Nephron progenitor cell (in vitro differentiated cells): ENCODE measurements around the gene HPSE2.

ENCODE experiments used
- DNase-seq: peaks from one replicate; pipeline ENCODE4 v3.0.0; 2021
- H3K27ac Mint-ChIP-seq: 2 replicates; pipeline ENCODE4 v1.8.0; 2021; ENCODE audit warnings: mild to moderate bottlenecking, moderate library complexity, mixed read lengths
- H3K27me3 Mint-ChIP-seq: 2 replicates; pipeline ENCODE4 v1.8.0; 2021; ENCODE audit warnings: mild to moderate bottlenecking, low read depth, mixed read lengths; ENCODE audit not compliant: poor library complexity
- H3K36me3 Mint-ChIP-seq: 2 replicates; pipeline ENCODE4 v1.8.0; 2021; ENCODE audit warnings: low read depth, mixed read lengths
- H3K4me1 Mint-ChIP-seq: 2 replicates; pipeline ENCODE4 v1.8.0; 2021; ENCODE audit warnings: mixed read lengths
- H3K4me3 Mint-ChIP-seq: 2 replicates; pipeline ENCODE4 v1.8.0; 2021; ENCODE audit warnings: mild to moderate bottlenecking, moderate library complexity, mixed read lengths
- H3K9me3 Mint-ChIP-seq: 2 replicates; pipeline ENCODE4 v1.8.0; 2021; ENCODE audit warnings: mild to moderate bottlenecking, moderate library complexity, mixed read lengths
- CTCF ChIP-seq: fragments of 200-600 bp; sonication (generic); IDR thresholded peaks from 2 replicates; pipeline ENCODE4 v1.5.0; 2021; ENCODE audit warnings: antibody characterized with exemption

Gene HPSE2

GRCh38 chr10:98429320-98430072 lies 806.2 kb downstream of the HPSE2 start:
- peaks cover 49% of the 10 kb centered on the region for H3K36me3 Mint-ChIP-seq
- H3K27ac Mint-ChIP-seq: no peak overlapping the region
- no peak overlapping the region for H3K4me3 Mint-ChIP-seq
- peaks cover 3% of the 10 kb centered on the region for H3K27me3 Mint-ChIP-seq
- H3K4me1 Mint-ChIP-seq: no peaks in the 10 kb centered on the region
- no peak for DNase-seq
- no peak for TF ChIP-seq CTCF
- peaks cover 25% of the 10 kb centered on the region for H3K9me3 Mint-ChIP-seq

- no peak overlapping the region for H3K27ac Mint-ChIP-seq
These were observed 808.6 kb downstream of the HPSE2 start for GRCh38 chr10:98427011-98427515.

GRCh38 chr10:98425511-98426352 lies 809.9 kb downstream of the HPSE2 start:
- Mint-ChIP-seq H3K27ac (no peak overlapping the region), H3K27me3 (peaks cover 3% of the 10 kb centered on the region), H3K4me3 (no peak overlapping the region), H3K36me3 (peaks cover 12% of the 10 kb centered on the region), H3K9me3 (peaks cover 3% of the 10 kb centered on the region), H3K4me1 (peaks cover 5% of the 10 kb centered on the region)
- DNase-seq: peak; percentile 60
- TF ChIP-seq CTCF: peak; percentile 71

More at GRCh38 chr10:98427011-98427515, 808.6 kb downstream of the HPSE2 start:
- no peaks in the 10 kb centered on the region for H3K4me1 Mint-ChIP-seq
- peaks cover 25% of the 10 kb centered on the region for H3K36me3 Mint-ChIP-seq
- no peak overlapping the region for H3K4me3 Mint-ChIP-seq
- peaks cover 3% of the 10 kb centered on the region for H3K27me3 Mint-ChIP-seq
- H3K9me3 Mint-ChIP-seq: peaks cover 16% of the 10 kb centered on the region
- no peak for DNase-seq
- no peak for TF ChIP-seq CTCF

GRCh38 chr10:98424295-98425254 lies 811.1 kb downstream of the HPSE2 start:
- no peak for TF ChIP-seq CTCF
- no peak for DNase-seq
- H3K27ac Mint-ChIP-seq: no peak overlapping the region
- H3K27me3 Mint-ChIP-seq: no peaks in the 10 kb centered on the region
- H3K4me3 Mint-ChIP-seq: no peak overlapping the region
- peaks cover 12% of the 10 kb centered on the region for H3K4me1 Mint-ChIP-seq
- H3K36me3 Mint-ChIP-seq: peaks cover 4% of the 10 kb centered on the region
- H3K9me3 Mint-ChIP-seq: no peaks in the 10 kb centered on the region

GRCh38 chr10:98423691-98424120 lies 811.9 kb downstream of the HPSE2 start:
- H3K27me3 Mint-ChIP-seq: no peaks in the 10 kb centered on the region
- H3K27ac Mint-ChIP-seq: no peak overlapping the region
- peaks cover 18% of the 10 kb centered on the region for H3K4me1 Mint-ChIP-seq
- peak; percentile 56 for DNase-seq
- no peak overlapping the region for H3K4me3 Mint-ChIP-seq
- H3K9me3 Mint-ChIP-seq: no peaks in the 10 kb centered on the region
- H3K36me3 Mint-ChIP-seq: peaks cover 4% of the 10 kb centered on the region
- peak; percentile 49 for TF ChIP-seq CTCF
